Posterior vena cava (tissue), 2 donors: ENCODE results near the gene C5orf24. TPM values are rescaled to one million over a fixed set of nuclear protein-coding genes. Genes with fewer than 3 reads are reported as not detected.
"Not testable (repeated sequence)": the region's sequence is repeated elsewhere in the genome, so short reads cannot be mapped to it uniquely, and the experiment has no call there.

Experiments used
- DNase-seq: peaks from one replicate; pipeline ENCODE4 v3.0.0-alpha.2; 2020; ENCODE audit warnings: low spot score
- intact Hi-C, 2 donors: fragments of 100-400 bp; cut with DNase I; formaldehyde crosslinking; loops; one replicate each; pipeline versions ENCODE4 v1.14.1 to v1.14.2; 2022 to 2023
- total RNA-seq, 2 donors: library from RNA; stranded (reverse); fragmentation: NEBNext Ultra II Directional; extraction: Animal tissue kit (Norgen Biotek cat#: 25700); gene quantifications; one replicate each; pipeline ENCODE4 v1.2.1, GENCODE V29; 2021
- donor health status: DM: yes; HTN: yes; CAD: no.
- donor health status: DM: yes; HTN: yes; CAD: no.

The C5orf24 gene
- total RNA-seq, 2 donors from 2014 or later, result 53.1 to 58.7 TPM

GRCh38 chr5:134849434-134849933 is 3.7 kb downstream of the C5orf24 start:
- intact Hi-C loops, result loop anchor here in 1 of 2 donors (10.0 kb wide), 1 partner anchor 1195 kb away; no protein-coding TSS in a partner anchor
- peak; percentile 29 for DNase-seq

DNA sequence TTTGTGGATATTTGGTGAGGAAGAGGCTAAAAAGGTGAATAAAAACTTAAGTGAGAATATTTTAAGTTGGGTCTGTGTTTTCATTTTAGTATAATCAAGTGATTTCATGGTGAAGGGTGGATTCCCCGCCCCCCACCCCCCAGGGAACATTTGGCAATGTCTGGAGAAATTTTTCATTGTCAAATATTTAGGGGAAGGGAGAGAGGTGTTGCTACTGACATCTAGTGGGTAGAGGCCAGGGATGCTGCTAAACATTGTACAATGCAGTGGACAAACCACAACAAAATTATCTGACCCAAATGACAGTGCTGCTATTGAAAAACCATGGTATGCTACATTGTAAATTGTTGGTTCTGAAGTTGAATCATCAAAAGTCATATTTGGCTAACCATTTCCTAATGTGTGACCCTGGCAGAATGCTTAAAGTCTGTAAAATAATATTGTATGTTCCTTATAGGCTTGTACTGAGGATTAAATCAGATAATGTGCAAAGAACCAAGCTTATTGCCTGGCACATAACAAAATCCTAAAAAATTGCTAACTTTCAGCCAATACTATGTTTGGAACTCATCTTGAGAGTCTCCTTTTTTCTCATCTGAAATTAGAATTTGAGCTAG is 5.6 kb downstream of the C5orf24 start:
- no peak for DNase-seq
- intact Hi-C loops, result no loop called here

DNA sequence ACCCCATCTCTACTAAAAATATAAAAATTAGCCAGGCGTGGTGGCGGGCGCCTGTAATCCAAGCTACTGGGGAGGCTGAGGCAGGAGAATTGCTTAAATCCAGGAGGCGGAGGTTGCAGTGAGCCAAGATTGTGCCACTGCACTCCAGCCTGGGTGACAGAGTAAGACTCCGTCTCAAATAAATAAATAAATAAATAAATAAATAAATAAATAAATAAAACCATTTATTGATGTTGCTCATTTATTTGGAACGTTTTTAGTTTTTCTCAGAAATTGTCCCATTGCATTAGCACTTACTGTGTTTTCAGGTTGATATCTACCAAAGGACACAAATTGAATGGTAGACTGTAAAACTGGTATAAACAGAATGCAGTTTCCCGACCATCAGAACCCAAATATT is 10.7 kb downstream of the C5orf24 start:
- DNase-seq, intact Hi-C loops: not testable (repeated sequence)

DNA sequence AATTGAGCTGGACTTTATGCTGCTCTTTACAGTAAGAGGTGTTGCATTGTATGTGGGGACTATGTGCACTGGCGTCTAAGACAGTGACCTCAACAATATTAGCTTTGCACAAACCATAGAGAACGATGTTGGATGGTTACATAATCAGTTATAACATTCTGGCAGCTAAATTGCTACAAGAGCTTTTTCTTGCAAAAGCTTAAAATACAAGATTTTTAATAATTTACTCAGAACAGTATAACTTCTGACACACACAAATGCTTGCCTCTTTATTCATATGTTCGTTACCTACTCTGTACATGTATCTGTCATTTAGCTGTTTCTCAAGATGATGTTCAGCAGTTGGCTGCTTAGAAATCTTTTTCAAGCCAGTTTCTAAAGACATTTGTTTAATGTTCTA is 11.6 kb downstream of the C5orf24 start:
- no peak for DNase-seq
- intact Hi-C loops, result no loop called here

DNA sequence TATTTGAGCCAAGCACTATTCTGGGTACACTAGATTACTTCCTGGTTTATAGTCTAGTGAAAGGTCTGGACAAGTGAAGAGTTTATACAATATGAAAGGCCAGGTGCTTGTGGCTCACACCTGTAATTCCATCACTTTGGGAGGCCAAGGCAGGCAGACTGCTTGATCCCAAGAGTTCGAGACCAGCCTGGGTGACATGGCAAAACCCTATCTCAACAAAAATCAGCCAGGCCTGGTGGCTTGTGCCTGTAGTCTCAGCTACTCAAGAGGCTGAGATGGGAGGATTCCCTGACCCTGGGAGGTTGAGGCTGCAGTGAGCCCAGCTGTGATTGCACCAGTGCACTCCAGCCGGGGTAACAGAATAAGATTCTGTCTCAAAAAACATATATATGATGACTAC is 18.9 kb downstream of the C5orf24 start:
- intact Hi-C loops, result no loop called here
- DNase-seq, result no peak

DNA sequence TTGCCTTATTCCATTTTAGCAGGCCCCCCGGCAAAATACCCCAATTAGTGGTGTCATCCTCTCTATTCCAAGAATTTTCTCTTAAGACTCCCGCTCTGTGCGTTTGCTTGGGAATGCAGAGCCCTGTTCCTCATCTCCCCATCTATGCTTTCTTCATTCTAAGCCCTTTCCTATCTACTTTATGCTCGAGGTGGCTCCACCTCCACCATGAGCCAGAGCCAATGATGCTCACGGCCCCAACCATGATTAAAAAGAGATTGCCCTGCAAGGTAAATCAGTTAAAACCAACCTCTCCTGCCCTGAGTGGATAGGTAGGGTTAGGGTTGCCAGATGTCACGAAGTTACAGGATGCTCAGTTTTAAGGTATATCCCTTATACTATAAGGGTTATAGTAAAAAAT is 27.7 kb downstream of the C5orf24 start:
- no peak for DNase-seq
- intact Hi-C loops, result no loop called here

DNA sequence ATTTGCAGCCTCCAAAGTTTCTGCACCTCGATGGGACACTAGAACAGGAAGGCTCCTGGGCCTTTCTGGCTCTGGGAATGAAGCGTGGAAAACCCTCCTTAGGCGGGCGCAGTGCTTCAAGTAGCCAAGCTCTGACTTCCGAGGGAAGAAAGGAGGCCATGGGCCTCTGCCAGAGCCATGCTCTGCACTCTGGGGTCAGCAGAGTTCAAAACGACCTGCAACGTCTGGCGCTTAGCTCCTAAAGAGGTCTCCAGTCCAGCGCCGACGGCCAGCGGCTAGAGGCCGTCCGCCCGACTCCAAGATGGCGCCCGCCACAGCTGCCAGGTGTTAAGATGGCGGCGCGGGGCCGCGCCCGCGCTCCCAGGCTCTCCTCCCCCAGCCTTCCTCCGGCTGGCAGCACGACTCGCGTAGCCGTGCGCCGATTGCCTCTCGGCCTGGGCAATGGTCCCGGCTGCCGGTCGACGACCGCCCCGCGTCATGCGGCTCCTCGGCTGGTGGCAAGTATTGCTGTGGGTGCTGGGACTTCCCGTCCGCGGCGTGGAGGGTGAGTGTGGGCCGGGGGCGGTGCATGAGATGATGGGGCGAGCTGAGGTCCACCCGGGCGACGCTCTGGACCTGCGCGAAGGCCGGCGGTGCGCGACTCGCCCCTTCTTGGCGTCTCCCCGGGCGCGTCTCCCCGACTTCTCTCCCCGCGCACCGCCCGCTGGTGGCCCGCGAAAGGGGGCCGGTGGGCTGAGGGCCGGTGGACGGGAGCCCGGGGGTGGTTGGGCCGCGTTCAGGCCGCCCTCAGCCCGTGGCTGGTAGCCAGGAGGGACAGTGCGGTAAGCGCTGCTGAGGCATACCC is 28.4 kb downstream of the C5orf24 start, which contains the start of gene TXNDC15:
TSS of gene TXNDC15 (plus strand) at position 385 of the 844 bp plus-strand sequence. CDS start at position 442, 57 bp downstream.
- intact Hi-C loops, result no loop called here

DNA sequence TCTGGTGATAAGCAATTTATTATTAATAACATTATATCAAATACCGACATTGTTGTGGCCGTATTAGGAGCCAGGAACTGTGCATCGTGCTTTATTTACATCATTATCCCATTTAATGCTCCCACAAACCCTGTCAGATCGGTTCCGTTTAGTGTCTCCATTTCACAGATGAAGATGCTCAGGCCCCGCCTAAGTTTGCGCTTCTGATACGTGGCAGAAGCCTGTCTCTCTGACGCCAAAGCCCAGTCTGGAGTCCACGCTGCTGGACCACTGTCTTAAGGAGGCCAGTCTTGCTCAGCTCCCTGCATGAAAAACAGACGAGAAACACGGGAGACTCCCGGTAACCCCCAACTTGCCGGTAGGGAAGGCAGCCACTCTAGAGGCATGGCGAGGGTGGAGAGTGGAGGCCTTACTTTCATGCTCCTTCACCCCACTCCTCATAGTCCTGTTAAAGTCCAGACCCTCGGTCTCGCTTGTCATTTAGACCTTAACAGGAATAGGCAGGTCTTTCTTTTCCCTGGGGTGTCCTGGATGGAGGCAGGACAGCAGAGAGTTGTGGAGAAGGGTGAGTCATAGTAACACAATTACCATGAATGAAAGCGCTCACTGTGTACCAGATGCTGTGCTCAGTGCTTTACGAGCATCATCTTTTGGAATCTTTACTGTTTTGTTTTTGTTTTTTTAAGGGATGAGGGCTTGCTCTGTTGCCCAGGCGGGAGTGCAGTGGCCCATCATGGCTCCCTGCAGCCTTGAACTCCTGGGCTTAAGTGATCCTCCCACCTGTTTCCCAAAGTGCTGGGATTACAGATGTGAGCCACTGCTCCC is 29.3 kb downstream of the C5orf24 start:
- peak; percentile 88 for DNase-seq
- intact Hi-C loops, result no loop called here

More for the DNA sequence above, 28.4 kb downstream of the C5orf24 start, which contains the start of gene TXNDC15:
- DNase-seq, result peak; percentile 97

DNA sequence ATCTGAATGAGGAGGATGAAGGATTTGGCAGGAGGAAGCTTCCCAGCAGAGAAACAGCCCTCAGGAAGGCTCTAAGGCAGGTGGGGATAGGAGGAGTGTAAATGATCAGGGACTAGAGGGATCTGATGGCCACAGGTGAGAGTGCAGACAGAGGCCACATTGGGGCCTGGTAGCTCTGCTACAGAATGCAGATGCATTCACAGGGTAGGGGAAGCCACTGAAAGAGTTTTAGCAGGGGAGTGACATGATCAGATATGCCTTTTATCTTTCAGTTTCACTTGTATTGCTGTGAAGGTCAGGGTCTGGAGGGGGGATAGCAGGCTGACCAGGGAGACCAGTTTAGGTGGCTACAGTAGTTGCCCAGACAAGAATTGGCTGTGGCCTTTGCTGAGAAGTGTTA is 31.4 kb downstream of the C5orf24 start:
- DNase-seq, result no peak
- intact Hi-C loops, result no loop called here

- intact Hi-C loops, result no loop called here
- DNase-seq, result no peak
These were observed 32.6 kb downstream of the C5orf24 start for GRCh38 chr5:134878403-134878802.

GRCh38 chr5:134879456-134879855 is 33.7 kb downstream of the C5orf24 start:
- intact Hi-C loops, result no loop called here
- no peak for DNase-seq

- intact Hi-C loops, DNase-seq: not testable (repeated sequence)
These were observed 35.2 kb downstream of the C5orf24 start for GRCh38 chr5:134880937-134881336.

GRCh38 chr5:134881711-134882110 is 35.9 kb downstream of the C5orf24 start:
- DNase-seq, intact Hi-C loops: not testable (repeated sequence)

- no peak for DNase-seq
- intact Hi-C loops, result no loop called here
These were observed 41.9 kb downstream of the C5orf24 start for GRCh38 chr5:134887593-134888159.

DNA sequence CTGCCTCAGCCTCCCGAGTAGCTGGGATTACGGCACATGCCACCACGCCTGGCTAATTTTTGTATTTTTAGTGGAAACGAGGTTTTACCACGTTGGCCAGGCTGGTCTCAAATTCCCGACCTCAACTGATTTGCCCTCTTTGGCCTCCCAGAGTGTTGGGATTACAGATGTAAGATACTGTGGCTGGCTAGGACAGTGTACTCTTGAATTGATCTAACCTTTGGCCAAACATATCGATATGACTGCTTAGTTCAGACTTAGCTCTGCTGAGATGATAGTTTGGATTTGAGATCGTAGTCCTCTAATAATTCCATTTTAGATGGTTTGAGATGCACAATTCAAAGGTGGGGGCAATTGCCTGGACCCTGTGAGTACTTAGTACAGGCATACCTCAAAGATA is 43.6 kb downstream of the C5orf24 start:
- DNase-seq, result no peak
- intact Hi-C loops, result no loop called here

GRCh38 chr5:134891473-134891872 is 45.7 kb downstream of the C5orf24 start:
- intact Hi-C loops, result no loop called here
- no peak for DNase-seq

DNA sequence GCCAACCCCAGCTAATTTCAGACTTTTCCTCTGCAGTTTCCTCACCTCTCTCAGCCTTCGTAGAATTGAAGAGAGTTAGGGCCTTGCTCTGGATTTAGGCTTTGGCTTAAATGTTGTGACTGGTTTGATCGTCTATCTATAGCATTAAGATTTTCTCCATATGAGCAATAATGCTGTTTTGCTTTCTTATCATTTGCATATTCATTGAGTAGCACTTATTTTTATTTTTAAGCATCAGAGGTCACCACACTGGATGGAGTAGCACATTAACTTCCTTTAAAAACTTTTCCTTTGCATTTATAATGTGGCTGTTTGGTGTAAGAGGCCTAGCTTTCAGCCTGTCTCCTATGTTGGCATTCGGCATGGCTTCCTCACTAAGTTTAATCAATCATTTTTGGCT is 46.5 kb downstream of the C5orf24 start:
- DNase-seq, result no peak
- intact Hi-C loops, result no loop called here

GRCh38 chr5:134892926-134893325 is 47.2 kb downstream of the C5orf24 start:
- no peak for DNase-seq
- intact Hi-C loops, result no loop called here
